Lung (tissue), 12 donors: ENCODE data around the gene DICER1. TPM values are rescaled to one million over a fixed set of nuclear protein-coding genes. Genes with fewer than 3 reads are reported as not detected.

Experiments used
- ATAC-seq: fragments of 200-7000 bp; cut with Tn5 transposase; one replicate; pipeline ENCODE4 v1.9.1; 2020; ENCODE audit warnings: moderate number of reproducible peaks; ENCODE audit not compliant: insufficient read depth, low FRiP score
- DNase-seq, 3 donors: peaks; one replicate each; pipeline ENCODE4 v3.0.0-alpha.2; 2013 to 2017
- H3K27ac ChIP-seq, 2 donors: one replicate each; pipeline ENCODE4 v1.5.1; 2013; ENCODE audit warnings: mild to moderate bottlenecking in 2 of 2, moderate library complexity in 2 of 2, control low read depth in 1 of 2, inconsistent platforms in 1 of 2, low read depth in 1 of 2, low read length in 1 of 2
- H3K27me3 ChIP-seq, 3 donors: one replicate each; pipeline ENCODE4 v1.5.1; 2013; ENCODE audit warnings: low read length in 2 of 3; ENCODE audit not compliant: control insufficient read depth in 3 of 3, insufficient read depth in 3 of 3
- H3K36me3 ChIP-seq, 4 donors: one replicate each; pipeline ENCODE4 v1.5.1; 2013; ENCODE audit warnings: low read length in 4 of 4, mild to moderate bottlenecking in 1 of 4, moderate library complexity in 1 of 4; ENCODE audit not compliant: control insufficient read depth in 4 of 4, insufficient read depth in 4 of 4
- H3K4me1 ChIP-seq, 5 donors: one replicate each; pipeline ENCODE4 v1.5.1; 2013; ENCODE audit warnings: low read length in 5 of 5, mild to moderate bottlenecking in 2 of 5, moderate library complexity in 1 of 5; ENCODE audit not compliant: control insufficient read depth in 5 of 5, insufficient read depth in 5 of 5
- H3K4me3 ChIP-seq: one replicate; pipeline ENCODE4 v1.5.1; 2013; ENCODE audit warnings: mild to moderate bottlenecking, control low read depth, moderate library complexity
- H3K9ac ChIP-seq, 2 donors: one replicate each; pipeline ENCODE4 v1.5.1; 2013; ENCODE audit warnings: low read length in 2 of 2, control low read depth in 1 of 2; ENCODE audit not compliant: insufficient read depth in 1 of 2
- H3K9me3 ChIP-seq, 4 donors: one replicate each; pipeline ENCODE4 v1.5.1; 2013; ENCODE audit warnings: low read length in 3 of 4, mild to moderate bottlenecking in 1 of 4, moderate library complexity in 1 of 4; ENCODE audit not compliant: control insufficient read depth in 4 of 4, insufficient read depth in 3 of 4
- CTCF ChIP-seq: IDR thresholded peaks from 2 replicates; pipeline ENCODE4 v1.5.1; 2012; ENCODE audit warnings: mild to moderate bottlenecking; ENCODE audit errors: control extremely low read depth, extremely low read depth
- WGBS, 2 donors: extraction: QIAGEN DNeasy Blood & Tissue Kit; methylation state at CpG; one replicate each; pipeline ENCODE4 v1.1.7; 2013; 5-methylcytosine and 5-hydroxymethylcytosine counted together
- polyA plus RNA-seq, 2 donors: library from polyadenylated mRNA; stranded (reverse); fragments of 200-250 nt; gene quantifications; one replicate each; pipeline ENCODE4 v1.2.1, GENCODE V29; 2013
- total RNA-seq, 2 donors: library from RNA; depleted of rRNA in 1 of 2; stranded (reverse); fragments of >200 nt in 1 of 2; gene quantifications; one replicate each; pipeline ENCODE4 v1.2.1, GENCODE V29; 2014 to 2021
- donor health status: control.
- donor health status: control.
- donor health status: Bipolar disorder and iron deficiency.
- donor health status: healthy.
- donor health status: DM: yes; HTN: yes; CAD: no.

The DICER1 gene
- total and polyA plus RNA-seq, 4 donors, result 9.1 to 103 (median 44.1) TPM

- H3K4me1 ChIP-seq, result peaks cover 6 to 43% (median 9%) of the 10 kb centered on the region in 5 donors
- no peak overlapping the region for H3K9ac ChIP-seq
- H3K36me3 ChIP-seq, result peaks cover 0 to 3% (median 0%) of the 10 kb centered on the region in 4 donors
- DNase-seq (peak; percentile 28 to 82 (median 79)), ATAC-seq (no peak)
- TF ChIP-seq CTCF, result no peak
- no peak overlapping the region for H3K4me3 ChIP-seq
- H3K27me3 ChIP-seq, result no peaks in the 10 kb centered on the region
- no peak overlapping the region for H3K27ac ChIP-seq
- no peaks in the 10 kb centered on the region for H3K9me3 ChIP-seq
- 57% methylated on average over 6 of the region's 6 CpGs for WGBS, 2 donors
Measured at GRCh38 chr14:95193081-95193480, 35.8 kb upstream of the DICER1 start.

- H3K4me3 ChIP-seq, result no peak overlapping the region
- H3K27me3 ChIP-seq, result no peaks in the 10 kb centered on the region
- no peak overlapping the region for H3K9ac ChIP-seq
- ATAC-seq (no peak), DNase-seq (peak in 1 of 3 donors; percentile 2)
- WGBS, 2 donors, result 94 to 96% methylated on average over 6 of the region's 6 CpGs
- H3K36me3 ChIP-seq, result peaks cover 0 to 3% (median 0%) of the 10 kb centered on the region in 4 donors
- peaks cover 6 to 43% (median 9%) of the 10 kb centered on the region in 5 donors for H3K4me1 ChIP-seq
- H3K9me3 ChIP-seq, result no peaks in the 10 kb centered on the region
- no peak for TF ChIP-seq CTCF
- no peak overlapping the region for H3K27ac ChIP-seq
Measured at GRCh38 chr14:95192311-95192710, 35.0 kb upstream of the DICER1 start.

- H3K27me3 ChIP-seq, result no peaks in the 10 kb centered on the region
- H3K36me3 ChIP-seq, result peaks cover 0 to 3% (median 0%) of the 10 kb centered on the region in 4 donors
- no peak for TF ChIP-seq CTCF
- DNase-seq, result peak in 1 of 3 donors; percentile 5
- 76 to 83% methylated on average over 21 of the region's 21 CpGs for WGBS, 2 donors
- no peak for ATAC-seq
- H3K9me3 ChIP-seq, result no peaks in the 10 kb centered on the region
- H3K4me3 ChIP-seq, result no peak overlapping the region
- H3K27ac ChIP-seq, result peak overlapping the region in 1 of 2 donors; percentile 6
- no peak overlapping the region for H3K9ac ChIP-seq
- H3K4me1 ChIP-seq, result peaks cover 6 to 43% (median 9%) of the 10 kb centered on the region in 5 donors
Measured at GRCh38 chr14:95191445-95192199, 34.3 kb upstream of the DICER1 start.
